Transverse colon (tissue), 3 donors: ENCODE data around the gene ZNF23.

Source experiments
- CTCF ChIP-seq, 5 experiments: fragments of 200-600 bp in 3 of 5; fragments of 450-650 bp in 2 of 5; sonication (generic) in 3 of 5; IDR thresholded peaks; 1 replicate in 2 of 5; 2 replicates in 3 of 5; pipeline ENCODE4 v1.5.1; 2016 to 2017; ENCODE audit warnings: antibody characterized with exemption in 5 of 5, inconsistent platforms in 3 of 5, mild to moderate bottlenecking in 2 of 5, moderate library complexity in 1 of 5
- EP300 ChIP-seq: sonication (generic); formaldehyde crosslinking; IDR thresholded peaks from one replicate; pipeline ENCODE4 v1.6.1; 2017; ENCODE audit warnings: antibody characterized with exemption, low read depth
- POLR2A ChIP-seq: fragments of 450-650 bp; IDR thresholded peaks from one replicate; pipeline ENCODE4 v1.6.1; 2016; ENCODE audit warnings: antibody characterized with exemption, mild to moderate bottlenecking, moderate library complexity

GRCh38 chr16:71439523-71439922 is 22.5 kb downstream of the ZNF23 start:
- no peak for TF ChIP-seq CTCF (IDR thresholded peaks at IDR 0.05)
- TF ChIP-seq POLR2A = no peak
- TF ChIP-seq EP300 = no peak
